HCT116 (cell line): Measurements from ENCODE around the gene XPOT. TPM values are rescaled to one million over a fixed set of nuclear protein-coding genes. Genes with fewer than 3 reads are reported as not detected.

Experiments used
- ATAC-seq: fragments of 200-7000 bp; cut with Tn5 transposase; 2 replicates; pipeline ENCODE4 v1.9.1; 2020; ENCODE audit warnings: mild to moderate bottlenecking, moderate library complexity
- Bru-seq: library from RNA; stranded (reverse); fragments of 400-500 nt; gene quantifications from one replicate; lab custom pipeline; 2021; lab: Mats Ljungman, UMichigan
- BruChase-seq, 2 experiments: library from RNA; stranded (reverse); fragments of 400-500 nt; gene quantifications; one replicate each; lab custom pipeline; 2021; lab: Mats Ljungman, UMichigan
- BruUV-seq: library from RNA; stranded (reverse); fragments of 400-500 nt; replicated peaks from 2 replicates; lab custom pipeline; 2021; lab: Mats Ljungman, UMichigan
- CTCF ChIA-PET: fragments of 300-600 bp; sonication (Branson Sonifier 250); formaldehyde crosslinking; loops from one replicate; lab custom pipeline; 2021; ENCODE audit warnings: antibody characterized with exemption; lab: Charles Lee
- POLR2A ChIA-PET: fragments of 300-600, 350-600 bp; sonication (Branson Sonifier 250); formaldehyde crosslinking; loops from one replicate; lab custom pipeline; 2021; ENCODE audit warnings: antibody characterized with exemption; lab: Charles Lee
- RAD21 ChIA-PET, 2 experiments: fragments of 300-600 bp; sonication (Branson Sonifier 250); formaldehyde crosslinking; loops; one replicate each; lab custom pipeline; 2023; ENCODE audit warnings: low total read pairs in 2 of 2; ENCODE audit not compliant: uncharacterized antibody in 2 of 2, unreplicated experiment in 2 of 2, low non-redundant PET in 1 of 2; lab: Charles Lee
- DNase-seq: peaks from one replicate; pipeline ENCODE4 v3.0.0-alpha.2; 2010; ENCODE audit warnings: low read depth, low spot score
- H2AFZ ChIP-seq: fragments of 200-600 bp; shearing (Covaris generic), sonication (generic); 2 replicates; pipeline ENCODE4 v1.6.1; 2017; ENCODE audit warnings: low read depth, mixed run types, mixed read lengths, antibody characterized with exemption, low read length; ENCODE audit not compliant: poor library complexity, severe bottlenecking
- H3K27ac ChIP-seq: 2 replicates; pipeline ENCODE4 v1.5.1; 2012; ENCODE audit warnings: low read depth, low read length
- H3K27me3 ChIP-seq: fragments of 200-600 bp; sonication (generic); 2 replicates; pipeline ENCODE4 v1.6.1; 2016; ENCODE audit warnings: mixed run types, low read length, mixed read lengths; ENCODE audit not compliant: insufficient read depth
- H3K36me3 ChIP-seq, 2 experiments: fragments of 200-500 bp in 1 of 2; fragments of 200-600 bp in 1 of 2; sonication (Bioruptor generic) in 1 of 2; sonication (generic) in 1 of 2; 2 replicates each; pipeline versions ENCODE4 v1.5.1 to v1.6.1; 2014 to 2016; ENCODE audit warnings: low read length in 2 of 2, inconsistent platforms in 1 of 2, mixed read lengths in 1 of 2, mixed run types in 1 of 2; ENCODE audit not compliant: insufficient read depth in 2 of 2, control insufficient read depth in 1 of 2
- H3K4me1 ChIP-seq, 2 experiments: fragments of 200-600 bp in 1 of 2; sonication (generic) in 1 of 2; 2 replicates each; pipeline versions ENCODE4 v1.5.1 to v1.6.1; 2012 to 2017; ENCODE audit warnings: low read length in 2 of 2, inconsistent platforms in 1 of 2, mild to moderate bottlenecking in 1 of 2, mixed read lengths in 1 of 2, mixed run types in 1 of 2, moderate library complexity in 1 of 2; ENCODE audit not compliant: insufficient read depth in 2 of 2, control insufficient read depth in 1 of 2
- H3K4me2 ChIP-seq: fragments of 200-600 bp; sonication (generic); 2 replicates; pipeline ENCODE4 v1.6.1; 2017; ENCODE audit warnings: mixed run types, low read length, mixed read lengths
- H3K4me3 ChIP-seq, 2 experiments: fragments of 200-600 bp in 1 of 2; sonication (generic) in 1 of 2; replicated peaks in 1 of 2; 2 replicates each; pipeline ENCODE4 v1.5.1; 2011 to 2016; ENCODE audit warnings: low read length in 2 of 2, control low read depth in 1 of 2, low read depth in 1 of 2, mild to moderate bottlenecking in 1 of 2, mixed read lengths in 1 of 2, mixed run types in 1 of 2
- H3K79me2 ChIP-seq: fragments of 200-600 bp; sonication (generic); 2 replicates; pipeline ENCODE4 v1.6.1; 2017; ENCODE audit warnings: mild to moderate bottlenecking, mixed run types, low read length, moderate library complexity, mixed read lengths; ENCODE audit not compliant: insufficient read depth
- H3K9ac ChIP-seq: fragments of 200-600 bp; sonication (generic); 2 replicates; pipeline ENCODE4 v1.6.1; 2016; ENCODE audit warnings: low read length, mixed read lengths
- H3K9me2 ChIP-seq: fragments of 200-600 bp; sonication (generic), shearing (Covaris generic); 2 replicates; pipeline ENCODE4 v1.6.1; 2017; ENCODE audit warnings: mixed run types, mild to moderate bottlenecking, moderate library complexity; ENCODE audit not compliant: insufficient read depth
- H3K9me3 ChIP-seq, 2 experiments: fragments of 200-500 bp in 1 of 2; fragments of 200-600 bp in 1 of 2; sonication (Bioruptor generic) in 1 of 2; sonication (generic) in 1 of 2; 2 replicates each; pipeline ENCODE4 v1.6.1; 2014 to 2017; ENCODE audit warnings: low read length in 2 of 2, mixed read lengths in 2 of 2, inconsistent platforms in 1 of 2, low read depth in 1 of 2, mild to moderate bottlenecking in 1 of 2, mixed run types in 1 of 2, moderate library complexity in 1 of 2; ENCODE audit not compliant: control insufficient read depth in 1 of 2, insufficient read depth in 1 of 2
- H4K20me1 ChIP-seq: fragments of 200-600 bp; sonication (generic), shearing (Covaris generic); 2 replicates; pipeline ENCODE4 v1.6.1; 2017; ENCODE audit warnings: mixed run types, mild to moderate bottlenecking, moderate library complexity; ENCODE audit not compliant: insufficient read depth
- CBX3 ChIP-seq: IDR thresholded peaks from 2 replicates; pipeline ENCODE4 v1.6.1; 2012; ENCODE audit warnings: low read depth
- EGR1 ChIP-seq: IDR thresholded peaks from 2 replicates; pipeline ENCODE4 v1.6.1; 2012; ENCODE audit warnings: low read depth
- ELF1 ChIP-seq: IDR thresholded peaks from 2 replicates; pipeline ENCODE4 v1.6.1; 2012; ENCODE audit warnings: low read depth, borderline replicate concordance
- EZH2phosphoT487 ChIP-seq: fragments of 200-600 bp; IDR thresholded peaks from 2 replicates; pipeline ENCODE4 v1.6.1; 2018; ENCODE audit warnings: antibody characterized with exemption, borderline replicate concordance
- JUND ChIP-seq: IDR thresholded peaks from 2 replicates; pipeline ENCODE4 v1.6.1; 2012
- RAD21 ChIP-seq: IDR thresholded peaks from 2 replicates; pipeline ENCODE4 v1.6.1; 2012; ENCODE audit warnings: low read depth, mild to moderate bottlenecking
- SIN3A ChIP-seq: IDR thresholded peaks from 2 replicates; pipeline ENCODE4 v1.6.1; 2012; ENCODE audit warnings: low read depth
- SP1 ChIP-seq: IDR thresholded peaks from 2 replicates; pipeline ENCODE4 v1.6.1; 2012; ENCODE audit warnings: low read depth
- SRF ChIP-seq: IDR thresholded peaks from 2 replicates; pipeline ENCODE4 v1.6.1; 2012; ENCODE audit warnings: low read depth
- TCF7L2 ChIP-seq: IDR thresholded peaks from 2 replicates; pipeline ENCODE4 v1.7.0; 2011; ENCODE audit warnings: borderline replicate concordance, inconsistent platforms; ENCODE audit not compliant: insufficient read depth, insufficient read length; ENCODE audit errors: extremely low read depth
- YY1 ChIP-seq: IDR thresholded peaks from 2 replicates; pipeline ENCODE4 v1.6.1; 2011; ENCODE audit warnings: low read length, low read depth, moderate library complexity, mild to moderate bottlenecking; ENCODE audit not compliant: insufficient replicate concordance; ENCODE audit errors: extremely low read depth
- ZFX ChIP-seq: fragments of 450-650 bp; IDR thresholded peaks from 2 replicates; pipeline ENCODE4 v1.6.1; 2017
- intact Hi-C: fragments of 100-400 bp; cut with micrococcal nuclease; formaldehyde crosslinking; loops from 2 replicates; pipeline ENCODE4 v1.10.0; 2022
- long read RNA-seq: library from polyadenylated mRNA; unstranded; transcript quantifications from one replicate; pipeline ENCODE4 v2.0.0, GENCODE V29; 2021; ENCODE audit not compliant: unreplicated experiment
- polyA plus RNA-seq: library from polyadenylated mRNA; unstranded; fragments of >200 nt; gene quantifications from 2 replicates; pipeline ENCODE4 v1.2.1, GENCODE V29; 2012; ENCODE audit warnings: missing spikeins
- total RNA-seq: library from RNA; stranded (reverse); gene quantifications from one replicate; pipeline ENCODE4 v1.2.1, GENCODE V29; 2021; ENCODE audit not compliant: unreplicated experiment
- TF ChIP-seq, protein P1 (sequence below), 3 experiments: fragments of 200-600 bp in 1 of 3; sonication (generic) in 1 of 3; IDR thresholded peaks in 2 of 3; conservative IDR thresholded peaks in 1 of 3; 2 replicates each; pipeline ENCODE4 v1.5.1; 2012 to 2017; ENCODE audit warnings: low read depth in 2 of 3, low read length in 2 of 3, antibody characterized with exemption in 1 of 3, borderline replicate concordance in 1 of 3, control low read depth in 1 of 3, mild to moderate bottlenecking in 1 of 3, mixed read lengths in 1 of 3, mixed run types in 1 of 3, moderate library complexity in 1 of 3; ENCODE audit not compliant: insufficient read depth in 1 of 3
- TF ChIP-seq, protein P2 (sequence below): IDR thresholded peaks from 2 replicates; pipeline ENCODE4 v1.6.1; 2011; ENCODE audit warnings: mild to moderate bottlenecking, low read length, moderate library complexity; ENCODE audit not compliant: insufficient replicate concordance; ENCODE audit errors: extremely low read depth
- TF ChIP-seq, protein P3 (sequence below): IDR thresholded peaks from 2 replicates; pipeline ENCODE4 v1.6.1; 2012
- TF ChIP-seq, protein P4 (sequence below): IDR thresholded peaks from 2 replicates; pipeline ENCODE4 v1.6.1; 2012

The XPOT gene, protein sequence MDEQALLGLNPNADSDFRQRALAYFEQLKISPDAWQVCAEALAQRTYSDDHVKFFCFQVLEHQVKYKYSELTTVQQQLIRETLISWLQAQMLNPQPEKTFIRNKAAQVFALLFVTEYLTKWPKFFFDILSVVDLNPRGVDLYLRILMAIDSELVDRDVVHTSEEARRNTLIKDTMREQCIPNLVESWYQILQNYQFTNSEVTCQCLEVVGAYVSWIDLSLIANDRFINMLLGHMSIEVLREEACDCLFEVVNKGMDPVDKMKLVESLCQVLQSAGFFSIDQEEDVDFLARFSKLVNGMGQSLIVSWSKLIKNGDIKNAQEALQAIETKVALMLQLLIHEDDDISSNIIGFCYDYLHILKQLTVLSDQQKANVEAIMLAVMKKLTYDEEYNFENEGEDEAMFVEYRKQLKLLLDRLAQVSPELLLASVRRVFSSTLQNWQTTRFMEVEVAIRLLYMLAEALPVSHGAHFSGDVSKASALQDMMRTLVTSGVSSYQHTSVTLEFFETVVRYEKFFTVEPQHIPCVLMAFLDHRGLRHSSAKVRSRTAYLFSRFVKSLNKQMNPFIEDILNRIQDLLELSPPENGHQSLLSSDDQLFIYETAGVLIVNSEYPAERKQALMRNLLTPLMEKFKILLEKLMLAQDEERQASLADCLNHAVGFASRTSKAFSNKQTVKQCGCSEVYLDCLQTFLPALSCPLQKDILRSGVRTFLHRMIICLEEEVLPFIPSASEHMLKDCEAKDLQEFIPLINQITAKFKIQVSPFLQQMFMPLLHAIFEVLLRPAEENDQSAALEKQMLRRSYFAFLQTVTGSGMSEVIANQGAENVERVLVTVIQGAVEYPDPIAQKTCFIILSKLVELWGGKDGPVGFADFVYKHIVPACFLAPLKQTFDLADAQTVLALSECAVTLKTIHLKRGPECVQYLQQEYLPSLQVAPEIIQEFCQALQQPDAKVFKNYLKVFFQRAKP
- 120 TPM for total RNA-seq
- polyA plus RNA-seq, result 37.8 and 46.3 TPM in 2 replicates
- Bru-seq, nascent RNA, result percentile 97 among the genes with signal in this experiment
- BruChase-seq, experiment 1, labeled RNA remaining after a 6-hour chase, result percentile 98 among the genes with signal in this experiment
- BruChase-seq, experiment 2, labeled RNA remaining after a 2-hour chase, result percentile 97 among the genes with signal in this experiment
- long read RNA-seq, full-length matches to known transcripts, result 210 of 378 reads
- long read RNA-seq, partial matches to known transcripts, result 21 of 378 reads
- long read RNA-seq, other reads (novel, unspliced or antisense), result 147 of 378 reads

DNA sequence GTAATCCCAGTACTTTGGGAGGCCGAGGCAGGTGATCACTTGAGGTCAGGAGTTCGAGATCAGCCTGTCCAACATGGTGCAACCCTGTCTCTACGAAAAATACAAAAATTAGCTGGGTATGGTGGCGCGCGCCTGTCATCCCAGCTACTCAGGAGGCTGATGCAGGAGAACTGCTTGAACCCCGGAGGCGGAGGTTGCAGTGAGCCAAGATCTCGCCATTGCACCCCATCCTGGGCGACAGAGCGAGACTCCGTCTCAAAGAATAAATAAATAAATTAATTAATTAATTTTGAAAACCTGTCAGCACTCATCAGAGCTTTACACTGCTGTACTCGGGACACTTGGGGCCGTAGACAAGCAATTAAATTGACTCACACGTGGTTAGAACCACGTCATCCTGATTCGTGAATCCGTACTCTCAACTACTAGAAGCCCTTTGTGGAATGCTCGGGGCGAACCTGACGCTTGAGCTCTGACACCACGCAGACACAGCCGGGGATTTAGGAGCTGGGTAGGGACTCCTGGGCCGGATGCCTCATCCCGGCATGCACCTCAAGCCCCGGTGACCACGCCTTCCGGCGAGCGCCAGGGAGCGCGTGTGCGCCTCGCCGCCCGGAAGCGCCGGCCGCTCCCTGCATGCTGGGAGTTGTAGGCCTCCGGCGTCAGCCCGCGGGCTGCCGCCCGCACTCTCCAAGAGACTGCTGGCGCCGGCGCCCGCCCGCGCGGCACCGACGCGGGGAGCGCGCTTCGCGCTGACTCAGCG, at the start of gene XPOT:
Gene XPOT (plus strand): TSS at position 686 of the 763 bp plus-strand sequence. CDS start 5,644 bp downstream, outside the sequence.
- H3K36me3 ChIP-seq, result no peaks in the 10 kb centered on the region
- CTCF ChIA-PET, result no interaction called here
- ATAC-seq (peak; percentile 94), DNase-seq (peak; percentile 95)
- peak within 1 kb of the TSS; percentile 96 for H3K27ac ChIP-seq
- H3K4me2 ChIP-seq, result peak within 1 kb of the TSS; percentile 95
- POLR2A ChIA-PET, result interaction anchor here (0.7 to 1.4 kb wide), 7 partner anchors 11 to 205 kb away, joined by 3 to 6 read pairs (median 3); partner anchors contain the start of gene KICS2
- peaks cover 0 to 28% of the 10 kb centered on the region in 2 experiments; a peak in 2 of 4 replicates for H3K4me1 ChIP-seq
- peaks cover 45% of the 10 kb centered on the region for H3K79me2 ChIP-seq
- peak within 1 kb of the TSS; percentile 99 for H3K9ac ChIP-seq
- peaks cover under 1% of the 10 kb centered on the region; the same call in 1 of the 2 replicates for H4K20me1 ChIP-seq
- H3K4me3 ChIP-seq, result peak within 1 kb of the TSS; percentile 76 to 95
- H3K9me2 ChIP-seq, result no peaks in the 10 kb centered on the region
- RAD21 ChIA-PET, result no interaction called here
- no peaks in the 10 kb centered on the region for H3K27me3 ChIP-seq
- BruUV-seq, result TSS peak; percentile 94
- H3K9me3 ChIP-seq, result no peaks in the 10 kb centered on the region
- H2AFZ ChIP-seq, result peak within 1 kb of the TSS; percentile 25
- intact Hi-C loops, result loop anchor here (1.0 kb wide), 1 partner anchor 131 kb away; no protein-coding TSS in a partner anchor
- no peak for TF ChIP-seq SRF
- TF ChIP-seq, protein P1, sequence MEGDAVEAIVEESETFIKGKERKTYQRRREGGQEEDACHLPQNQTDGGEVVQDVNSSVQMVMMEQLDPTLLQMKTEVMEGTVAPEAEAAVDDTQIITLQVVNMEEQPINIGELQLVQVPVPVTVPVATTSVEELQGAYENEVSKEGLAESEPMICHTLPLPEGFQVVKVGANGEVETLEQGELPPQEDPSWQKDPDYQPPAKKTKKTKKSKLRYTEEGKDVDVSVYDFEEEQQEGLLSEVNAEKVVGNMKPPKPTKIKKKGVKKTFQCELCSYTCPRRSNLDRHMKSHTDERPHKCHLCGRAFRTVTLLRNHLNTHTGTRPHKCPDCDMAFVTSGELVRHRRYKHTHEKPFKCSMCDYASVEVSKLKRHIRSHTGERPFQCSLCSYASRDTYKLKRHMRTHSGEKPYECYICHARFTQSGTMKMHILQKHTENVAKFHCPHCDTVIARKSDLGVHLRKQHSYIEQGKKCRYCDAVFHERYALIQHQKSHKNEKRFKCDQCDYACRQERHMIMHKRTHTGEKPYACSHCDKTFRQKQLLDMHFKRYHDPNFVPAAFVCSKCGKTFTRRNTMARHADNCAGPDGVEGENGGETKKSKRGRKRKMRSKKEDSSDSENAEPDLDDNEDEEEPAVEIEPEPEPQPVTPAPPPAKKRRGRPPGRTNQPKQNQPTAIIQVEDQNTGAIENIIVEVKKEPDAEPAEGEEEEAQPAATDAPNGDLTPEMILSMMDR (IDR thresholded peaks at IDR 0.05 in 2 of 3, conservative IDR thresholded peaks at IDR 0.05 in 1 of 3; ENCODE audit: borderline replicate concordance in 1 of 3, insufficient read depth in 1 of 3, low read depth in 2 of 3, low read length in 2 of 3), result no peak
- no peak for TF ChIP-seq ZFX
- peak; percentile 67; the same call in 1 of the 2 replicates for TF ChIP-seq SIN3A
- no peak; the same call in 1 of the 2 replicates for TF ChIP-seq EGR1
- peak; percentile 23; the same call in 1 of the 2 replicates for TF ChIP-seq SP1
- TF ChIP-seq YY1, result peak; percentile 60
- TF ChIP-seq, protein P2, sequence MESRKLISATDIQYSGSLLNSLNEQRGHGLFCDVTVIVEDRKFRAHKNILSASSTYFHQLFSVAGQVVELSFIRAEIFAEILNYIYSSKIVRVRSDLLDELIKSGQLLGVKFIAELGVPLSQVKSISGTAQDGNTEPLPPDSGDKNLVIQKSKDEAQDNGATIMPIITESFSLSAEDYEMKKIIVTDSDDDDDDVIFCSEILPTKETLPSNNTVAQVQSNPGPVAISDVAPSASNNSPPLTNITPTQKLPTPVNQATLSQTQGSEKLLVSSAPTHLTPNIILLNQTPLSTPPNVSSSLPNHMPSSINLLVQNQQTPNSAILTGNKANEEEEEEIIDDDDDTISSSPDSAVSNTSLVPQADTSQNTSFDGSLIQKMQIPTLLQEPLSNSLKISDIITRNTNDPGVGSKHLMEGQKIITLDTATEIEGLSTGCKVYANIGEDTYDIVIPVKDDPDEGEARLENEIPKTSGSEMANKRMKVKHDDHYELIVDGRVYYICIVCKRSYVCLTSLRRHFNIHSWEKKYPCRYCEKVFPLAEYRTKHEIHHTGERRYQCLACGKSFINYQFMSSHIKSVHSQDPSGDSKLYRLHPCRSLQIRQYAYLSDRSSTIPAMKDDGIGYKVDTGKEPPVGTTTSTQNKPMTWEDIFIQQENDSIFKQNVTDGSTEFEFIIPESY, result peak; percentile 59
- TF ChIP-seq, protein P3, sequence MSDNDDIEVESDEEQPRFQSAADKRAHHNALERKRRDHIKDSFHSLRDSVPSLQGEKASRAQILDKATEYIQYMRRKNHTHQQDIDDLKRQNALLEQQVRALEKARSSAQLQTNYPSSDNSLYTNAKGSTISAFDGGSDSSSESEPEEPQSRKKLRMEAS, result peak; percentile 90
- no peak for TF ChIP-seq CBX3
- TF ChIP-seq TCF7L2, result peak; percentile 22
- TF ChIP-seq, protein P4, sequence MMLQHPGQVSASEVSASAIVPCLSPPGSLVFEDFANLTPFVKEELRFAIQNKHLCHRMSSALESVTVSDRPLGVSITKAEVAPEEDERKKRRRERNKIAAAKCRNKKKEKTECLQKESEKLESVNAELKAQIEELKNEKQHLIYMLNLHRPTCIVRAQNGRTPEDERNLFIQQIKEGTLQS, result no peak
- no peak for TF ChIP-seq EZH2phosphoT487
- TF ChIP-seq JUND, result peak; percentile 11; the same call in 1 of the 2 replicates
- peak; percentile 90 for TF ChIP-seq ELF1
- TF ChIP-seq RAD21, result no peak
